GM23338 (cell line): ENCODE data around the gene TBC1D16. TPM values are rescaled to one million over a fixed set of nuclear protein-coding genes. Genes with fewer than 3 reads are reported as not detected.
A peak's percentile ranks its signal among the peaks of the same experiment; 100 is the strongest.

Experiments used
- ATAC-seq: fragments of 200-7000 bp; cut with Tn5 transposase; 3 replicates; pipeline ENCODE4 v1.9.1; 2020
- DNase-seq: peaks from one replicate; pipeline ENCODE4 v3.0.0-alpha.2; 2015; ENCODE audit warnings: low spot score
- H2AFZ ChIP-seq: fragments of 200-600 bp; sonication (generic); 2 replicates; pipeline ENCODE4 v1.8.0; 2016; ENCODE audit warnings: antibody characterized with exemption, mild to moderate bottlenecking, moderate library complexity
- H3F3A ChIP-seq: fragments of 200-600 bp; sonication (generic); replicated peaks from 2 replicates; pipeline ENCODE4 v1.8.0; 2017; ENCODE audit warnings: antibody characterized with exemption, mixed run types, low read depth
- H3K27ac ChIP-seq: fragments of 200-600 bp; sonication (generic); 2 replicates; pipeline ENCODE4 v1.6.1; 2016; ENCODE audit warnings: low read depth
- H3K27me3 ChIP-seq: fragments of 200-600 bp; sonication (generic); 2 replicates; pipeline ENCODE4 v1.8.0; 2016; ENCODE audit warnings: mild to moderate bottlenecking, mixed run types, moderate library complexity; ENCODE audit not compliant: insufficient read depth
- H3K36me3 ChIP-seq: fragments of 200-600 bp; sonication (generic); 2 replicates; pipeline ENCODE4 v1.8.0; 2016; ENCODE audit warnings: mild to moderate bottlenecking; ENCODE audit not compliant: insufficient read depth
- H3K4me1 ChIP-seq: fragments of 200-600 bp; sonication (generic); 2 replicates; pipeline ENCODE4 v1.8.0; 2016; ENCODE audit warnings: mild to moderate bottlenecking, moderate library complexity; ENCODE audit not compliant: insufficient read depth
- H3K4me2 ChIP-seq: fragments of 200-600 bp; sonication (generic); 2 replicates; pipeline ENCODE4 v1.7.1; 2017; ENCODE audit warnings: mixed run types
- H3K4me3 ChIP-seq: fragments of 200-600 bp; sonication (generic); 2 replicates; pipeline ENCODE4 v1.6.1; 2016; ENCODE audit warnings: mixed run types
- H3K79me2 ChIP-seq: fragments of 200-600 bp; sonication (generic); replicated peaks from 2 replicates; pipeline ENCODE4 v1.8.0; 2017; ENCODE audit warnings: mild to moderate bottlenecking; ENCODE audit not compliant: insufficient read depth
- H3K9me2 ChIP-seq: fragments of 200-600 bp; sonication (generic); 2 replicates; pipeline ENCODE4 v1.8.0; 2017; ENCODE audit not compliant: insufficient read depth
- H4K20me1 ChIP-seq: fragments of 200-600 bp; sonication (generic); replicated peaks from 2 replicates; pipeline ENCODE4 v1.8.0; 2017; ENCODE audit warnings: mild to moderate bottlenecking; ENCODE audit not compliant: insufficient read depth
- H3K27ac Mint-ChIP-seq: 2 replicates; pipeline ENCODE4 v1.8.0; 2020; ENCODE audit warnings: inconsistent platforms, mild to moderate bottlenecking, moderate library complexity, mixed read lengths
- H3K27me3 Mint-ChIP-seq: 3 replicates; pipeline ENCODE4 v1.8.0; 2022; ENCODE audit warnings: low read depth, mild to moderate bottlenecking, moderate library complexity, mixed read lengths, inconsistent platforms; ENCODE audit not compliant: insufficient read depth, poor library complexity
- H3K36me3 Mint-ChIP-seq: 3 replicates; pipeline ENCODE4 v1.8.0; 2021; ENCODE audit warnings: low read depth, mild to moderate bottlenecking, inconsistent platforms, moderate library complexity, mixed read lengths
- H3K4me1 Mint-ChIP-seq: 3 replicates; pipeline ENCODE4 v1.8.0; 2020; ENCODE audit warnings: mild to moderate bottlenecking, inconsistent platforms, mixed read lengths
- H3K4me3 Mint-ChIP-seq: 3 replicates; pipeline ENCODE4 v1.8.0; 2021; ENCODE audit warnings: moderate library complexity, mild to moderate bottlenecking, inconsistent platforms, mixed read lengths
- H3K9me3 Mint-ChIP-seq: 3 replicates; pipeline ENCODE4 v1.8.0; 2020; ENCODE audit warnings: moderate library complexity, mild to moderate bottlenecking, inconsistent platforms, mixed read lengths
- CREB1 ChIP-seq: fragments of 250-450 bp; sonication (Bioruptor Pico); IDR thresholded peaks from 2 replicates; pipeline ENCODE4 v1.5.0; 2020; ENCODE audit warnings: low read depth, mild to moderate bottlenecking, moderate library complexity
- EZH2 ChIP-seq: fragments of 200-600 bp; sonication (generic); IDR thresholded peaks from one replicate; pipeline ENCODE4 v1.8.0; 2017; ENCODE audit warnings: antibody characterized with exemption, mild to moderate bottlenecking, low read depth; ENCODE audit not compliant: unreplicated experiment
- EZH2phosphoT487 ChIP-seq: fragments of 200-600 bp; sonication (generic); IDR thresholded peaks from one replicate; pipeline ENCODE4 v1.8.1; 2018; ENCODE audit warnings: antibody characterized with exemption; ENCODE audit not compliant: unreplicated experiment
- JUNB ChIP-seq: IDR thresholded peaks from one replicate; pipeline ENCODE4 v1.6.1; 2016; ENCODE audit warnings: antibody characterized with exemption; ENCODE audit not compliant: unreplicated experiment
- NANOG ChIP-seq: IDR thresholded peaks from 2 replicates; pipeline ENCODE4 v1.6.1; 2016; ENCODE audit warnings: antibody characterized with exemption, borderline replicate concordance
- POLR2AphosphoS5 ChIP-seq: IDR thresholded peaks from 2 replicates; pipeline ENCODE4 v1.6.1; 2016; ENCODE audit warnings: antibody characterized with exemption, low read depth
- STAT1 ChIP-seq: IDR thresholded peaks from one replicate; pipeline ENCODE4 v1.6.1; 2016; ENCODE audit warnings: antibody characterized with exemption; ENCODE audit not compliant: unreplicated experiment
- ZNF114 ChIP-seq: fragments of 250-450 bp; sonication (Bioruptor Pico); IDR thresholded peaks from 2 replicates; pipeline ENCODE4 v1.5.0; 2020; ENCODE audit warnings: mild to moderate bottlenecking, moderate library complexity
- polyA plus RNA-seq: library from polyadenylated mRNA; unstranded; fragments of >200 nt; fragmentation: Nextera tagmentation; extraction: Ambion mirVana; gene quantifications from 2 replicates; pipeline ENCODE4 v1.2.1, GENCODE V29; 2016
- total RNA-seq: library from RNA; depleted of rRNA; stranded (reverse); fragments of >200 nt; shearing (Covaris generic); gene quantifications from 2 replicates; pipeline ENCODE4 v1.2.3, GENCODE V29; 2014
- TF ChIP-seq, protein P1 (sequence below): IDR thresholded peaks from one replicate; pipeline ENCODE4 v1.6.1; 2018; ENCODE audit warnings: antibody characterized with exemption; ENCODE audit not compliant: unreplicated experiment
- TF ChIP-seq, protein P2 (sequence below): fragments of 250-450 bp; sonication (Bioruptor Pico); IDR thresholded peaks from 2 replicates; pipeline ENCODE4 v1.5.0; 2020; ENCODE audit warnings: mild to moderate bottlenecking, moderate library complexity

TBC1D16 gene
- total and polyA plus RNA-seq, 2 experiments from 2014 or later, result 16.7 to 104 TPM

DNA sequence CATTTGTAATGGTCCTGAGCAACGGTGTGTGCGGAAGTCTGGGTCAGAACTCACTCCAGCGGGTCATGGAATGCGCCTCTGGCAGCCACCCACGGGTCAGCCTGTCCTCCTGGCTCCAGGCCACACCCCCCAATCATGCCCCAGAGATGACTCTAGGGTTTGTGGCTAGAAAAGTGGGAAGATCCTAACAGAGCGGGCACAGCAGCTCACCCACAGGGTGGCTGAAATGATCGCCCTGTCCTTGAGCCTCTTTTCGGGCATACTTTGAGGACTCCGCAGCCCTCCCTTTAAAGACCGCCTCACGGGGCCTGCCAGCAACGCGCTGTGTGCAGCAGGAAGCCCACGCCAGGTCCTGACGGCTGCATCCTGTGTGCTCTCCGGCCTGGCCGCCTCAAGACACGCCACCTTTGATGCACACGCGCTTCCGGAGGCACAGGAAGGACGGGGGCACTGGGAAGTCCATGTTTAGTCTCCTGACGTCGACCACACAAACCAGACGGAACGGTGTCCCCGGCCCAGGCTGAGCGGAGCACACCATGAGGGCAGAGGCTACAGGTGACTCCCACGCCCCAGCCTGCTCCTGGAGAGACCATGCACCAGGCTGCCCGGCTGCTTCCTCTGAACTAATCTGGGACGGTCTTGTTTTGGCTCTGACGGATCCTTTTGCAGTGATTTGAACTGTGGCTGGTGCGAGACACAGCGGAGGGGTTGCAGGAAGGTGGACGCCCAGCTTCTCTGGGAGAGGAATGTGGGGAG lies 92.9 kb downstream of the TBC1D16 start:
- no peak for ATAC-seq
- peaks cover under 1% of the 10 kb centered on the region for H3K79me2 ChIP-seq
- no peaks in the 10 kb centered on the region; the same call in 1 of the 2 replicates for H4K20me1 ChIP-seq
- H3F3A ChIP-seq, result no peaks in the 10 kb centered on the region; the same call in 1 of the 2 replicates
- H3K4me3 ChIP-seq, result no peak overlapping the region
- Mint-ChIP-seq H3K27ac (peak overlapping the region; percentile 20), H3K36me3 (peaks cover 57% of the 10 kb centered on the region), H3K9me3 (no peaks in the 10 kb centered on the region), H3K27me3 (peaks cover 14% of the 10 kb centered on the region), H3K4me1 (peaks cover 18% of the 10 kb centered on the region), H3K4me3 (no peak overlapping the region)
- H3K36me3 ChIP-seq, result no peaks in the 10 kb centered on the region
- peaks cover 8% of the 10 kb centered on the region; the same call in 1 of the 2 replicates for H3K4me1 ChIP-seq
- TF ChIP-seq ZNF114 (CRISPR knock-in tag) (no peak), STAT1 (no peak)
- H3K27me3 ChIP-seq, result no peaks in the 10 kb centered on the region
- DNase-seq, result no peak
- no peak overlapping the region for H3K27ac ChIP-seq
- no peaks in the 10 kb centered on the region for H3K9me2 ChIP-seq
- H2AFZ ChIP-seq, result no peak overlapping the region
- H3K4me2 ChIP-seq, result no peak overlapping the region

DNA sequence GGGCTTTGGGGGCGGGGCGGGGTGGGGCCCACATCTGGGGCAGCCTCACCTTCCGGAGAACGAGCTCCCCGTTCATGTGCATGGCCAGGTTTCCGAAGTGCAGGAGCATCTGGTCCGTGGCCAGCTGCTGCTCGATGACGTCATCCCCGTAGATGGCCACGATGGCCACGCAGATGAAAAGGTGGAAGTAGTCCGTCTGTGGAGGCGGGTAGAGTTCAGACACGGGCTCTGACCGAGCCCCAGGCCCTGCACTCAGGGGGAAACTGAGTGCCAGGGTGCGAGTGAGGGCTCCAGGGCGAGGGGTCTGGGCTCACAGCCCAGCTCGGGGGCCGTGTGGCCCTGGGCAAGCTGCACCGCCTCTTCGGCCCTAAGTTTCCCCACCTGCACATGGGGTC lies 93.7 kb downstream of the TBC1D16 start:
- no peak overlapping the region for H3K4me3 Mint-ChIP-seq
- DNase-seq (no peak), ATAC-seq (no peak)
- H3K79me2 ChIP-seq, result no peaks in the 10 kb centered on the region; the same call in 1 of the 2 replicates
- H3K4me2 ChIP-seq, result no peak overlapping the region
- H3K36me3 Mint-ChIP-seq, result peaks cover 51% of the 10 kb centered on the region
- H2AFZ ChIP-seq, result no peak overlapping the region
- H3K4me1 ChIP-seq, result peaks cover 14% of the 10 kb centered on the region; the same call in 1 of the 2 replicates
- H3K27me3 ChIP-seq, result no peaks in the 10 kb centered on the region
- H3K4me3 ChIP-seq, result no peak overlapping the region
- H3K9me3 Mint-ChIP-seq, result no peaks in the 10 kb centered on the region
- no peaks in the 10 kb centered on the region for H3K36me3 ChIP-seq
- H3K27ac Mint-ChIP-seq, result no peak overlapping the region
- peaks cover 23% of the 10 kb centered on the region for H3K4me1 Mint-ChIP-seq
- no peaks in the 10 kb centered on the region; the same call in 1 of the 2 replicates for H3F3A ChIP-seq
- H3K27ac ChIP-seq, result no peak overlapping the region
- H3K27me3 Mint-ChIP-seq, result peaks cover 19% of the 10 kb centered on the region
- no peaks in the 10 kb centered on the region for H3K9me2 ChIP-seq
- no peaks in the 10 kb centered on the region; the same call in 1 of the 2 replicates for H4K20me1 ChIP-seq
- TF ChIP-seq NANOG, result no peak
- TF ChIP-seq ZNF114 (CRISPR knock-in tag), result no peak
- TF ChIP-seq, protein P1, sequence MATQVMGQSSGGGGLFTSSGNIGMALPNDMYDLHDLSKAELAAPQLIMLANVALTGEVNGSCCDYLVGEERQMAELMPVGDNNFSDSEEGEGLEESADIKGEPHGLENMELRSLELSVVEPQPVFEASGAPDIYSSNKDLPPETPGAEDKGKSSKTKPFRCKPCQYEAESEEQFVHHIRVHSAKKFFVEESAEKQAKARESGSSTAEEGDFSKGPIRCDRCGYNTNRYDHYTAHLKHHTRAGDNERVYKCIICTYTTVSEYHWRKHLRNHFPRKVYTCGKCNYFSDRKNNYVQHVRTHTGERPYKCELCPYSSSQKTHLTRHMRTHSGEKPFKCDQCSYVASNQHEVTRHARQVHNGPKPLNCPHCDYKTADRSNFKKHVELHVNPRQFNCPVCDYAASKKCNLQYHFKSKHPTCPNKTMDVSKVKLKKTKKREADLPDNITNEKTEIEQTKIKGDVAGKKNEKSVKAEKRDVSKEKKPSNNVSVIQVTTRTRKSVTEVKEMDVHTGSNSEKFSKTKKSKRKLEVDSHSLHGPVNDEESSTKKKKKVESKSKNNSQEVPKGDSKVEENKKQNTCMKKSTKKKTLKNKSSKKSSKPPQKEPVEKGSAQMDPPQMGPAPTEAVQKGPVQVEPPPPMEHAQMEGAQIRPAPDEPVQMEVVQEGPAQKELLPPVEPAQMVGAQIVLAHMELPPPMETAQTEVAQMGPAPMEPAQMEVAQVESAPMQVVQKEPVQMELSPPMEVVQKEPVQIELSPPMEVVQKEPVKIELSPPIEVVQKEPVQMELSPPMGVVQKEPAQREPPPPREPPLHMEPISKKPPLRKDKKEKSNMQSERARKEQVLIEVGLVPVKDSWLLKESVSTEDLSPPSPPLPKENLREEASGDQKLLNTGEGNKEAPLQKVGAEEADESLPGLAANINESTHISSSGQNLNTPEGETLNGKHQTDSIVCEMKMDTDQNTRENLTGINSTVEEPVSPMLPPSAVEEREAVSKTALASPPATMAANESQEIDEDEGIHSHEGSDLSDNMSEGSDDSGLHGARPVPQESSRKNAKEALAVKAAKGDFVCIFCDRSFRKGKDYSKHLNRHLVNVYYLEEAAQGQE, result no peak
- TF ChIP-seq EZH2, result no peak
- TF ChIP-seq, protein P2, sequence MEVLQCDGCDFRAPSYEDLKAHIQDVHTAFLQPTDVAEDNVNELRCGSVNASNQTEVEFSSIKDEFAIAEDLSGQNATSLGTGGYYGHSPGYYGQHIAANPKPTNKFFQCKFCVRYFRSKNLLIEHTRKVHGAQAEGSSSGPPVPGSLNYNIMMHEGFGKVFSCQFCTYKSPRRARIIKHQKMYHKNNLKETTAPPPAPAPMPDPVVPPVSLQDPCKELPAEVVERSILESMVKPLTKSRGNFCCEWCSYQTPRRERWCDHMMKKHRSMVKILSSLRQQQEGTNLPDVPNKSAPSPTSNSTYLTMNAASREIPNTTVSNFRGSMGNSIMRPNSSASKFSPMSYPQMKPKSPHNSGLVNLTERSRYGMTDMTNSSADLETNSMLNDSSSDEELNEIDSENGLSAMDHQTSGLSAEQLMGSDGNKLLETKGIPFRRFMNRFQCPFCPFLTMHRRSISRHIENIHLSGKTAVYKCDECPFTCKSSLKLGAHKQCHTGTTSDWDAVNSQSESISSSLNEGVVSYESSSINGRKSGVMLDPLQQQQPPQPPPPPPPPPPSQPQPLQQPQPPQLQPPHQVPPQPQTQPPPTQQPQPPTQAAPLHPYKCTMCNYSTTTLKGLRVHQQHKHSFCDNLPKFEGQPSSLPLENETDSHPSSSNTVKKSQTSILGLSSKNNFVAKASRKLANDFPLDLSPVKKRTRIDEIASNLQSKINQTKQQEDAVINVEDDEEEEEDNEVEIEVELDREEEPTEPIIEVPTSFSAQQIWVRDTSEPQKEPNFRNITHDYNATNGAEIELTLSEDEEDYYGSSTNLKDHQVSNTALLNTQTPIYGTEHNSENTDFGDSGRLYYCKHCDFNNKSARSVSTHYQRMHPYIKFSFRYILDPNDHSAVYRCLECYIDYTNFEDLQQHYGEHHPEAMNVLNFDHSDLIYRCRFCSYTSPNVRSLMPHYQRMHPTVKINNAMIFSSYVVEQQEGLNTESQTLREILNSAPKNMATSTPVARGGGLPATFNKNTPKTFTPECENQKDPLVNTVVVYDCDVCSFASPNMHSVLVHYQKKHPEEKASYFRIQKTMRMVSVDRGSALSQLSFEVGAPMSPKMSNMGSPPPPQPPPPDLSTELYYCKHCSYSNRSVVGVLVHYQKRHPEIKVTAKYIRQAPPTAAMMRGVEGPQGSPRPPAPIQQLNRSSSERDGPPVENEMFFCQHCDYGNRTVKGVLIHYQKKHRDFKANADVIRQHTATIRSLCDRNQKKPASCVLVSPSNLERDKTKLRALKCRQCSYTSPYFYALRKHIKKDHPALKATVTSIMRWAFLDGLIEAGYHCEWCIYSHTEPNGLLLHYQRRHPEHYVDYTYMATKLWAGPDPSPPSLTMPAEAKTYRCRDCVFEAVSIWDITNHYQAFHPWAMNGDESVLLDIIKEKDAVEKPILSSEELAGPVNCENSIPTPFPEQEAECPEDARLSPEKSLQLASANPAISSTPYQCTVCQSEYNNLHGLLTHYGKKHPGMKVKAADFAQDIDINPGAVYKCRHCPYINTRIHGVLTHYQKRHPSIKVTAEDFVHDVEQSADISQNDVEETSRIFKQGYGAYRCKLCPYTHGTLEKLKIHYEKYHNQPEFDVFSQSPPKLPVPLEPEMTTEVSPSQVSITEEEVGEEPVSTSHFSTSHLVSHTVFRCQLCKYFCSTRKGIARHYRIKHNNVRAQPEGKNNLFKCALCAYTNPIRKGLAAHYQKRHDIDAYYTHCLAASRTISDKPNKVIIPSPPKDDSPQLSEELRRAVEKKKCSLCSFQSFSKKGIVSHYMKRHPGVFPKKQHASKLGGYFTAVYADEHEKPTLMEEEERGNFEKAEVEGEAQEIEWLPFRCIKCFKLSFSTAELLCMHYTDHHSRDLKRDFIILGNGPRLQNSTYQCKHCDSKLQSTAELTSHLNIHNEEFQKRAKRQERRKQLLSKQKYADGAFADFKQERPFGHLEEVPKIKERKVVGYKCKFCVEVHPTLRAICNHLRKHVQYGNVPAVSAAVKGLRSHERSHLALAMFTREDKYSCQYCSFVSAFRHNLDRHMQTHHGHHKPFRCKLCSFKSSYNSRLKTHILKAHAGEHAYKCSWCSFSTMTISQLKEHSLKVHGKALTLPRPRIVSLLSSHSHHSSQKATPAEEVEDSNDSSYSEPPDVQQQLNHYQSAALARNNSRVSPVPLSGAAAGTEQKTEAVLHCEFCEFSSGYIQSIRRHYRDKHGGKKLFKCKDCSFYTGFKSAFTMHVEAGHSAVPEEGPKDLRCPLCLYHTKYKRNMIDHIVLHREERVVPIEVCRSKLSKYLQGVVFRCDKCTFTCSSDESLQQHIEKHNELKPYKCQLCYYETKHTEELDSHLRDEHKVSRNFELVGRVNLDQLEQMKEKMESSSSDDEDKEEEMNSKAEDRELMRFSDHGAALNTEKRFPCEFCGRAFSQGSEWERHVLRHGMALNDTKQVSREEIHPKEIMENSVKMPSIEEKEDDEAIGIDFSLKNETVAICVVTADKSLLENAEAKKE (CRISPR knock-in tag), result no peak
- no peak for TF ChIP-seq CREB1 (CRISPR knock-in tag)
- TF ChIP-seq POLR2AphosphoS5, result no peak
- TF ChIP-seq STAT1, result no peak
- no peak for TF ChIP-seq EZH2phosphoT487
- no peak for TF ChIP-seq JUNB
